Cardiac muscle cell (in vitro differentiated cells and primary cell): Measurements from ENCODE around the gene MAP3K4. TPM values are rescaled to one million over a fixed set of nuclear protein-coding genes. Genes with fewer than 3 reads are reported as not detected.
A peak's percentile ranks its signal among the peaks of the same experiment; 100 is the strongest.

Source experiments
- DNase-seq, 2 donors: peaks; one replicate each; pipeline versions ENCODE4 v3.0.0 to v3.0.0-alpha.2; 2010 to 2017; ENCODE audit warnings: low read depth in 1 of 2, low spot score in 1 of 2
- H3K27ac ChIP-seq: fragments of 200-600 bp; sonication (generic); 2 replicates; pipeline ENCODE4 v1.5.1; 2016
- H3K27me3 ChIP-seq: fragments of 200-600 bp; sonication (generic); 2 replicates; pipeline ENCODE4 v1.6.0; 2016; ENCODE audit warnings: control low read depth
- H3K36me3 ChIP-seq: fragments of 200-600 bp; sonication (generic); 2 replicates; pipeline ENCODE4 v1.5.1; 2016; ENCODE audit warnings: control low read depth
- H3K4me1 ChIP-seq: fragments of 200-600 bp; sonication (generic); 2 replicates; pipeline ENCODE4 v1.8.1; 2017; ENCODE audit warnings: low read depth, mild to moderate bottlenecking, mixed run types
- H3K4me3 ChIP-seq: fragments of 200-600 bp; sonication (generic); 2 replicates; pipeline ENCODE4 v1.5.1; 2016; ENCODE audit warnings: mild to moderate bottlenecking
- H3K9me3 ChIP-seq: fragments of 200-600 bp; sonication (generic); 2 replicates; pipeline ENCODE4 v1.5.1; 2017; ENCODE audit warnings: low read depth, mild to moderate bottlenecking, control low read depth
- CTCF ChIP-seq: IDR thresholded peaks from 2 replicates; pipeline ENCODE4 v1.5.1; 2012; ENCODE audit warnings: low read depth, mild to moderate bottlenecking, low read length
- polyA plus RNA-seq: library from polyadenylated mRNA; unstranded; fragments of >200 nt; fragmentation: Nextera tagmentation; extraction: Ambion mirVana; gene quantifications from 2 replicates; pipeline ENCODE4 v1.2.1, GENCODE V29; 2016
- total RNA-seq: library from RNA; depleted of rRNA; stranded (reverse); fragments of >200 nt; gene quantifications from 2 replicates; pipeline ENCODE4 v1.2.3, GENCODE V29; 2016

MAP3K4 gene
- total and polyA plus RNA-seq, 2 experiments from 2014 or later, result 14.5 to 36.4 TPM

DNA sequence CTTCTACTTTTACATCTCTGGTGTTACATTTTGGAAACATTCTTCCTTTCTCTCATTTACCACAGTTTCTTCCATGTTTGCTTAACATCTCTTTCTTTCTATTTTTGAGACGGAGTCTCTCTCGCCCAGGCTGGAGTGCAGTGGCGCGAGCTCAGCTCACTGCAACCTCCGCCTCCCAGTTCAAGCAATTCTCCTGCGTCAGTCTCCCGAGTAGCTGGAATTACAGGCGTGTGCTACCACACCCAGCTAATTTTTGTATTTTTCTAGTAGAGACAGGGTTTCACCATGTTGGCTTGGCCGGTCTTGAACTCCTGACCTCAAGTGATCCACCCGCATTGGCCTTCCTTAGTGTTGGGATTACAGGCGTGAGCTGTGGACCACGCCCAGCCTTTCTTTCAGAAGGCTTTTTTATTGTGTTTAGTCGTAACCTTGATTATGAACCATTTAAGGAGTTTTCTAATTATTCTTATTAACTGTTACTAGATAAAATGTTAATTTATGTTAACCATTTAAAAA lies 27.8 kb downstream of the MAP3K4 start:
- no peaks in the 10 kb centered on the region for H3K4me1 ChIP-seq
- no peak for DNase-seq
- no peaks in the 10 kb centered on the region for H3K27me3 ChIP-seq
- H3K4me3 ChIP-seq, result no peak overlapping the region
- no peaks in the 10 kb centered on the region for H3K9me3 ChIP-seq
- no peak overlapping the region for H3K27ac ChIP-seq
- TF ChIP-seq CTCF, result no peak
- H3K36me3 ChIP-seq, result no peaks in the 10 kb centered on the region

GRCh38 chr6:161021543-161021942 lies 30.0 kb downstream of the MAP3K4 start:
- no peak overlapping the region for H3K27ac ChIP-seq
- no peak for DNase-seq

DNA sequence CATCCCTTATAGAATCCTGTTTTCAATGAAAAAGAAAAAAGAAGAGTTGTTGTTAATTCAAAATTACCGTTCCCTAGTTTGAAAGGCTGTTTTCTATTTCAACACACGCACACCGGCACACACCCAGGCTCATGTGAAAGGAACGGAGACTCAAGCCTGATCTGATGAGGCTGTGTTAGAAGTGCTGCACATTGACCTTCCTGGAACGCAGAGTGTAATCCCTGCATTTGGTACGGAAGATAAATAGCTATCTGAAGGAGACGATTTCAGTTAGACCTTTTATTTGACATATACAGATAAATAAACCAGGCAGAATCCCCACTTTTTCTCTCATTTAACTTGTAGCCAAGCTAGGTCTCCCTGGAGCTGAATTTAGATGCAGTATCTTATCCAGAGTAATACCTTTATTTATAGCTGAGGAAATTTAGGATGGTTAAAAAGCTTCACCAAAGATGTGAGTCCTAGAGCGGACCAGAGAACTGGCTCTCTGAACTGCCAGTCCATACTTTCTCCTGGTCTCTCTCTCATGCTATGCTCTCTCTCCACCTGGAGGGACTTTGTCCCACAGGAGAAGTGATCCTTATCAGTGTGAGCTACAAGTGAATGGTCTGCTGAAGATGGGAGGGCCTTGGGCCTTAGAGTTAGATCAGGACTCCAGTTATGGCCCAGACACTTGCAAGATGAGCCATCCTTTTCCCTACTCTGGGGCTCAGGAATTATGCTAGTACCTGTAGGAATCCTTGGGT lies 30.6 kb downstream of the MAP3K4 start:
- peaks cover under 1% of the 10 kb centered on the region for H3K4me1 ChIP-seq
- H3K27me3 ChIP-seq, result no peaks in the 10 kb centered on the region
- no peak for TF ChIP-seq CTCF
- H3K4me3 ChIP-seq, result no peak overlapping the region
- no peaks in the 10 kb centered on the region for H3K9me3 ChIP-seq
- H3K36me3 ChIP-seq, result no peaks in the 10 kb centered on the region
- no peak for DNase-seq
- H3K27ac ChIP-seq, result peak overlapping the region; percentile 27

More at GRCh38 chr6:161021543-161021942, 30.0 kb downstream of the MAP3K4 start:
- H3K36me3 ChIP-seq, result no peaks in the 10 kb centered on the region
- no peaks in the 10 kb centered on the region for H3K27me3 ChIP-seq
- TF ChIP-seq CTCF, result no peak
- H3K4me1 ChIP-seq, result no peaks in the 10 kb centered on the region
- no peak overlapping the region for H3K4me3 ChIP-seq
- no peaks in the 10 kb centered on the region for H3K9me3 ChIP-seq

DNA sequence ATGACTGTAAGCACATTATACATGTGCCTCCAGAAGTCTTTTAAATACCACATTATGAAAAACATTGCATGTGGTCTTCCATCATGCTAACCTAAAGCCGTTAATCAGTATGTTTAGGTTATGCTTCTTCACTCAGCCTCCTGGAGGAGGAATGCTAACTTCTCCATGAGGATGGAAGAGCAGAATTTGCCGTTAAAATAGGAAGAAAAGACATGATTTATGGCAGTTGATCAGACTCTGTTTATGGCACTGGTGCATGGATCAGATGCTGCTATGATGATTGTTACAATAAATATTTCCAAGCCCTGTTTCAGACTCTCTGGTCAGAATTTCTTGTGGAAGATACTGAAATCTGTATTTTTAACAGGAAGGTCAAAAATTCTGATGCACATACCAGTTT lies 31.7 kb downstream of the MAP3K4 start:
- Histone ChIP-seq H3K4me3 (no peak overlapping the region), H3K36me3 (no peaks in the 10 kb centered on the region), H3K27me3 (no peaks in the 10 kb centered on the region), H3K4me1 (peaks cover 4% of the 10 kb centered on the region), H3K27ac (no peak overlapping the region), H3K9me3 (no peaks in the 10 kb centered on the region)
- DNase-seq, result no peak
- TF ChIP-seq CTCF, result no peak

DNA sequence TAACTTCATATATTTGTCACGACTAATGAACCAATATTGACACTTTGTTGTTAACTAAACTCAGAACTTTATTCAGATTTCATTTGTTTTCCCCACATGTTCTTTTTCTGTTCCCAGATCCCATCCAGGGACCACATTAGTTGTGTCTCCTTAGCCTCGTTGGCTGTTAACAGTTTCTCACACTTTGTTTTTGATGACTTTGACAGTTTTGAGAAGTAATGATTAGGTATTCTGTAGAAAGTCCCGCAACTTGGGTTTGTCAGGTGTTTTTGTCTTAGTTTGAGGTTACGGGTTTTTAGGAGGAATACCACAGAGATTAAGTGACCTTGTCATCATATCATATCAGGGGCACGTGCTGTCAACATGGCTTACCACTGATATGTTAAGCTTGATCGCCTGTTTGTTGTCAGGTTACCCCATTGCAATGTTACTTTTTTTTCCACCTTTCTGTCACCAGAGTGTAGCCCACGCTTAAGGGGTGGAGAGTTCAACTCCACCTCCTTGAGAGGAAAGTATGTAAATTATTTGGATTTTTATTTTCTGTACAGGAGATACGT lies 32.9 kb downstream of the MAP3K4 start:
- H3K27me3 ChIP-seq, result no peaks in the 10 kb centered on the region
- DNase-seq, result no peak
- no peak overlapping the region for H3K27ac ChIP-seq

More for the DNA sequence above, 32.9 kb downstream of the MAP3K4 start:
- Histone ChIP-seq H3K9me3 (no peaks in the 10 kb centered on the region), H3K36me3 (no peaks in the 10 kb centered on the region), H3K4me1 (peaks cover 4% of the 10 kb centered on the region), H3K4me3 (no peak overlapping the region)
- no peak for TF ChIP-seq CTCF
